Endothelial cell of umbilical vein (primary cell): ENCODE results near the gene SLC15A3. TPM values are rescaled to one million over a fixed set of nuclear protein-coding genes. Genes with fewer than 3 reads are reported as not detected.

Experiments used
- BruUV-seq: library from RNA; stranded (reverse); fragments of 400-500 nt; replicated peaks from 2 replicates; lab custom pipeline; 2021; lab: Mats Ljungman, UMichigan
- CTCF ChIA-PET: fragments of 300-600, 350-600 bp; sonication (Branson Sonifier 250); formaldehyde crosslinking; loops from one replicate; lab custom pipeline; 2021; ENCODE audit warnings: antibody characterized with exemption, inconsistent platforms; lab: Charles Lee
- POLR2A ChIA-PET: fragments of 300-600, 350-600 bp; sonication (Branson Sonifier 250); formaldehyde crosslinking; loops from one replicate; lab custom pipeline; 2021; ENCODE audit warnings: antibody characterized with exemption, inconsistent platforms; lab: Charles Lee
- DNase-seq: peaks from one replicate; pipeline ENCODE4 v3.0.0-alpha.2; 2011; ENCODE audit warnings: low read depth, low spot score
- FAIRE-seq: peaks from 2 replicates; lab custom pipeline; 2011; peaks lifted over from hg19 to GRCh38; lab: Jason Lieb, UNC
- H2AFZ ChIP-seq: 2 replicates; pipeline ENCODE4 v1.6.0; 2012; ENCODE audit warnings: low read depth, low read length, control low read depth, inconsistent platforms
- H3K27ac ChIP-seq: 2 replicates; pipeline ENCODE4 v1.5.1; 2011; ENCODE audit warnings: low read depth, mild to moderate bottlenecking, control low read depth, low read length, moderate library complexity; ENCODE audit not compliant: insufficient read depth
- H3K27me3 ChIP-seq, 2 experiments: 2 replicates each; pipeline versions ENCODE4 v1.6.0 to v1.6.1; 2011; ENCODE audit warnings: low read length in 2 of 2, mixed read lengths in 1 of 2; ENCODE audit not compliant: control insufficient read depth in 2 of 2, insufficient read depth in 2 of 2
- H3K36me3 ChIP-seq, 2 experiments: 2 replicates in 1 of 2; 3 replicates in 1 of 2; pipeline ENCODE4 v1.5.1; 2011; ENCODE audit warnings: low read length in 2 of 2, mild to moderate bottlenecking in 1 of 2, moderate library complexity in 1 of 2; ENCODE audit not compliant: control insufficient read depth in 2 of 2, insufficient read depth in 2 of 2; ENCODE audit errors: extremely low read depth in 1 of 2
- H3K4me1 ChIP-seq: 3 replicates; pipeline ENCODE4 v1.5.1; 2011; ENCODE audit warnings: mild to moderate bottlenecking, low read length; ENCODE audit not compliant: control insufficient read depth, insufficient read depth; ENCODE audit errors: extremely low read depth
- H3K4me2 ChIP-seq: 2 replicates; pipeline ENCODE4 v1.6.1; 2011; ENCODE audit warnings: low read length, control low read depth, mixed read lengths; ENCODE audit not compliant: insufficient read depth
- H3K4me3 ChIP-seq, 3 experiments: fragments of 200-600 bp in 1 of 3; sonication (generic), shearing (Covaris generic) in 1 of 3; replicated peaks in 1 of 3; 2 replicates each; pipeline ENCODE4 v1.5.1; 2011 to 2016; ENCODE audit warnings: control low read depth in 3 of 3, low read length in 3 of 3, mild to moderate bottlenecking in 2 of 3, inconsistent platforms in 1 of 3, low read depth in 1 of 3, moderate library complexity in 1 of 3; ENCODE audit not compliant: insufficient read depth in 1 of 3
- H3K79me2 ChIP-seq: 2 replicates; pipeline ENCODE4 v1.6.0; 2012; ENCODE audit warnings: low read length, inconsistent platforms; ENCODE audit not compliant: control insufficient read depth, insufficient read depth
- H3K9ac ChIP-seq: replicated peaks from 2 replicates; pipeline ENCODE3; 2011; ENCODE audit warnings: low read length, control low read depth; ENCODE audit not compliant: insufficient read depth; ENCODE audit errors: extremely low read depth
- H3K9me1 ChIP-seq: replicated peaks from 3 replicates; pipeline ENCODE4 v1.6.0; 2011; ENCODE audit warnings: mild to moderate bottlenecking, low read length; ENCODE audit not compliant: control insufficient read depth, insufficient read depth; ENCODE audit errors: extremely low read depth
- H3K9me3 ChIP-seq: replicated peaks from 2 replicates; pipeline ENCODE4 v1.5.1; 2012; ENCODE audit warnings: low read length, inconsistent platforms; ENCODE audit not compliant: control insufficient read depth, insufficient read depth
- H4K20me1 ChIP-seq: replicated peaks from 2 replicates; pipeline ENCODE3; 2011; ENCODE audit warnings: mild to moderate bottlenecking, low read length; ENCODE audit not compliant: control insufficient read depth, insufficient read depth; ENCODE audit errors: extremely low read depth
- EZH2 ChIP-seq: IDR thresholded peaks from 2 replicates; pipeline ENCODE4 v1.6.1; 2012; ENCODE audit warnings: borderline replicate concordance, low read depth, mild to moderate bottlenecking, moderate library complexity, low read length, inconsistent platforms; ENCODE audit not compliant: severe bottlenecking
- FOS ChIP-seq: IDR thresholded peaks from 2 replicates; pipeline ENCODE4 v1.6.1; 2011; ENCODE audit warnings: mild to moderate bottlenecking, low read length, moderate library complexity, borderline replicate concordance; ENCODE audit not compliant: insufficient read depth
- GATA2 ChIP-seq: IDR thresholded peaks from 2 replicates; pipeline ENCODE4 v1.7.0; 2011; ENCODE audit warnings: low read depth, mild to moderate bottlenecking, moderate library complexity, mixed read lengths, low read length; ENCODE audit not compliant: insufficient read length, insufficient read depth
- JUN ChIP-seq: IDR thresholded peaks from 2 replicates; pipeline ENCODE4 v1.6.1; 2011; ENCODE audit warnings: borderline replicate concordance, low read depth; ENCODE audit not compliant: insufficient read length, insufficient read depth
- MAX ChIP-seq: IDR thresholded peaks from 2 replicates; pipeline ENCODE4 v1.6.1; 2011; ENCODE audit not compliant: insufficient read depth, insufficient read length
- MYC ChIP-seq: IDR thresholded peaks from one replicate; pipeline ENCODE4 v1.6.1; 2011; ENCODE audit warnings: mild to moderate bottlenecking, low read depth, low read length
- POLR2A ChIP-seq: IDR thresholded peaks from 2 replicates; pipeline ENCODE4 v1.6.1; 2012; ENCODE audit warnings: low read depth, mild to moderate bottlenecking, control low read depth, low read length
- POLR2AphosphoS5 ChIP-seq: IDR thresholded peaks from 2 replicates; pipeline ENCODE4 v1.6.1; 2012; ENCODE audit warnings: low read depth, mild to moderate bottlenecking, control low read depth, low read length, moderate library complexity; ENCODE audit not compliant: insufficient read depth
- dilution Hi-C: fragments of 300-500 bp; cut with MboI; formaldehyde crosslinking; loops from one replicate; pipeline ENCODE4 v1.15.0; 2019; ENCODE audit warnings: low sequenced_read_pairs; ENCODE audit not compliant: extremely low pct_ligation_motif_present
- intact Hi-C: fragments of 100-400 bp; cut with micrococcal nuclease; formaldehyde crosslinking; loops from one replicate; pipeline ENCODE4 v1.10.0; 2022
- polyA plus RNA-seq, 4 experiments: library from polyadenylated mRNA; depleted of rRNA in 3 of 4; stranded (reverse) in 3 of 4; unstranded in 1 of 4; fragments of >200 nt; gene quantifications; 2 replicates each; pipeline versions ENCODE4 v1.2.1 to v1.2.3, GENCODE V29; 2011 to 2012; ENCODE audit warnings: missing spikeins in 1 of 4
- total RNA-seq: library from RNA; stranded (reverse); gene quantifications from 2 replicates; pipeline ENCODE4 v1.2.3, GENCODE V29; 2021
- TF ChIP-seq, protein P1 (sequence below), 2 donors: IDR thresholded peaks; 1 replicate in 1 of 2; 2 replicates in 1 of 2; pipeline ENCODE4 v1.5.1; 2011; ENCODE audit warnings: low read length in 2 of 2, mild to moderate bottlenecking in 2 of 2, moderate library complexity in 2 of 2, control low read depth in 1 of 2, inconsistent platforms in 1 of 2, low read depth in 1 of 2; ENCODE audit not compliant: insufficient read depth in 1 of 2; ENCODE audit errors: extremely low read depth in 1 of 2

The SLC15A3 gene
- total and polyA plus RNA-seq, 2 donors (not counting 3 experiments of a cell fraction or from before 2014, with no cell fraction given): 3.3 to 4.4 TPM

GRCh38 chr11:60914633-60915247 is 37.2 kb downstream of the SLC15A3 start:
- TF ChIP-seq MYC (no peak), POLR2A (no peak), FOS (no peak), MAX (no peak), EZH2 (no peak), GATA2 (no peak), JUN (no peak), POLR2AphosphoS5 (no peak)
- TF ChIP-seq, protein P1, sequence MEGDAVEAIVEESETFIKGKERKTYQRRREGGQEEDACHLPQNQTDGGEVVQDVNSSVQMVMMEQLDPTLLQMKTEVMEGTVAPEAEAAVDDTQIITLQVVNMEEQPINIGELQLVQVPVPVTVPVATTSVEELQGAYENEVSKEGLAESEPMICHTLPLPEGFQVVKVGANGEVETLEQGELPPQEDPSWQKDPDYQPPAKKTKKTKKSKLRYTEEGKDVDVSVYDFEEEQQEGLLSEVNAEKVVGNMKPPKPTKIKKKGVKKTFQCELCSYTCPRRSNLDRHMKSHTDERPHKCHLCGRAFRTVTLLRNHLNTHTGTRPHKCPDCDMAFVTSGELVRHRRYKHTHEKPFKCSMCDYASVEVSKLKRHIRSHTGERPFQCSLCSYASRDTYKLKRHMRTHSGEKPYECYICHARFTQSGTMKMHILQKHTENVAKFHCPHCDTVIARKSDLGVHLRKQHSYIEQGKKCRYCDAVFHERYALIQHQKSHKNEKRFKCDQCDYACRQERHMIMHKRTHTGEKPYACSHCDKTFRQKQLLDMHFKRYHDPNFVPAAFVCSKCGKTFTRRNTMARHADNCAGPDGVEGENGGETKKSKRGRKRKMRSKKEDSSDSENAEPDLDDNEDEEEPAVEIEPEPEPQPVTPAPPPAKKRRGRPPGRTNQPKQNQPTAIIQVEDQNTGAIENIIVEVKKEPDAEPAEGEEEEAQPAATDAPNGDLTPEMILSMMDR (IDR thresholded peaks at IDR 0.05; ENCODE audit: extremely low read depth in 1 of 2, insufficient read depth in 1 of 2, low read depth in 1 of 2, low read length in 2 of 2): no peak
- intact Hi-C loops: loop anchor here (1.0 to 10.0 kb wide), 4 partner anchors 8 to 220 kb away; partner anchors contain the start of genes CCDC86, PRPF19 and TMEM132A
- peaks cover 51% of the 10 kb centered on the region for H3K79me2 ChIP-seq
- ChIA-PET CTCF (interaction anchor here (0.8 to 4.8 kb wide), 15 partner anchors 9 to 272 kb away, joined by 3 to 32 read pairs (median 5); partner anchors contain the start of gene TMEM132A), POLR2A (interaction anchor here (1.5 kb wide), 2 partner anchors 9 to 15 kb away, joined by 4 to 5 read pairs; partner anchors contain the start of gene TMEM132A)
- DNase-seq (peak; percentile 66), FAIRE-seq (peak; percentile 18)
- no peaks in the 10 kb centered on the region for H3K9me3 ChIP-seq
- H3K4me2 ChIP-seq: peak overlapping the region; percentile 94
- no peaks in the 10 kb centered on the region for H3K9me1 ChIP-seq
- peak overlapping the region; percentile 65 for H3K27ac ChIP-seq
- H3K36me3 ChIP-seq: no peaks in the 10 kb centered on the region
- peak overlapping the region; percentile 43 to 79 (median 76) for H3K4me3 ChIP-seq
- no peaks in the 10 kb centered on the region for H3K27me3 ChIP-seq
- peak overlapping the region; percentile 96 for H2AFZ ChIP-seq
- peaks cover 44% of the 10 kb centered on the region for H3K4me1 ChIP-seq
- dilution Hi-C loops: no loop called here
- H3K9ac ChIP-seq: peak overlapping the region; percentile 74
- no TSS peak for BruUV-seq
- no peaks in the 10 kb centered on the region for H4K20me1 ChIP-seq
